Measurements from ENCODE around the gene ARL15.
"Not testable (repeated sequence)": the region's sequence is repeated elsewhere in the genome, so short reads cannot be mapped to it uniquely, and the experiment has no call there.

Gene ARL15

GRCh38 chr5:53996008-53996407 lies 314.4 kb downstream of the ARL15 start:
- no peak for DNase-seq

GRCh38 chr5:53994148-53994547 lies 316.2 kb downstream of the ARL15 start:
- no peak for DNase-seq

- no peak for DNase-seq
Observed at GRCh38 chr5:53991942-53992341, 318.4 kb downstream of the ARL15 start.

DNA sequence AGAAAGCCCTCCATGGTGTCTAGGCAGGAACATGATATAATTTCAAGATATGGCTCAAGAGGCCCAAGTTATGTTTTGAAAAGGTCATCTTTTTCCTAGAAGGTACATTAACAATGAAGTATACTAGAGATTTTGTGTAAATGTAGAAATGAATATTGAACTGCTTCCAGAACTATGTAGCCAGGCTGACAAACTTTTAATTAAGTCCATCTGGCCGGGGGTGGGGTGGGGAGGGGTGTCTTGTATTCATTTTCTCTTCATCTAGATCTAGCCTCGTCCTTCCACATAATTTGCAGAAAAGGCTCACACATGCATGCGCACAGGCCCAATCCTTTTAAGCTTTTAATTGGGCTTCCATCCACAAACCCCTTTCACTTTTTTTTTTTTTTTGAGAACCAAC lies 323.3 kb downstream of the ARL15 start:
- no peak for DNase-seq

DNA sequence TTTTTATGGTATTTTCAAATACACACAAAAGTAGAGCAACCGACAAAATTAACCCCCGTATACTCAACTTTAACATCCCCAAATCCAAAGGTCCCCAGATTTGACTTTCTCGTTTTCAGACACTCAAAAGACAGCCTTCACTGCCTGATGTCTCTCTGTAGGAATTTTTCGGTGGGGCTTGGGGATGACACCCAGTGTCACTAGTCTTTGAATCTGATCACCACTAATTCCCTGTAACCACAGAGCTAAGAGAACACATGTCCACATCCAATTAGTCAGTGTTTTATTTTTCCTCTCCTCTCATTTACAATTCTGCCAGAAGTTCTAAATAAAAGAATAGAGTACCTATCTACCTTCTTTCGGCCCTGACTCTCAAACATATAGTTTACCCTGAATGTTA lies 324.6 kb downstream of the ARL15 start:
- DNase-seq = no peak

DNA sequence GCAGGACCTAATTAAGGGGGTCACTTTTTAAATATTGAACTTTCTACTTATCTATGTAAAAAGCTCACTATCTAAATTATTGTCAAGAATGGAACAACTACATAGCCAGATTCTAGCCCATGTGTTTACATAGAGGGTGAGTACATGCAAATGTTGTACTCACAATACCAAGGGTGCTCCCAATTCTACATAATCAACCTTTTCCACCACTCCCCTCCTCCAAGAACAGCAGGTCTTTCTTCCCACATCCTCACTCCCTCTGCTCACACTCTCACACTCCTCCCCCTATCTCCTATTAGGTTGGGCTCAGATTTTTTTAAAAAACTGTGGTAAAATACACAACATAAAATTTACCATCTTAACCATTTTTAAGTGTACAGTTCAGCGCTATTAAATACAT lies 325.4 kb downstream of the ARL15 start:
- DNase-seq = no peak

DNA sequence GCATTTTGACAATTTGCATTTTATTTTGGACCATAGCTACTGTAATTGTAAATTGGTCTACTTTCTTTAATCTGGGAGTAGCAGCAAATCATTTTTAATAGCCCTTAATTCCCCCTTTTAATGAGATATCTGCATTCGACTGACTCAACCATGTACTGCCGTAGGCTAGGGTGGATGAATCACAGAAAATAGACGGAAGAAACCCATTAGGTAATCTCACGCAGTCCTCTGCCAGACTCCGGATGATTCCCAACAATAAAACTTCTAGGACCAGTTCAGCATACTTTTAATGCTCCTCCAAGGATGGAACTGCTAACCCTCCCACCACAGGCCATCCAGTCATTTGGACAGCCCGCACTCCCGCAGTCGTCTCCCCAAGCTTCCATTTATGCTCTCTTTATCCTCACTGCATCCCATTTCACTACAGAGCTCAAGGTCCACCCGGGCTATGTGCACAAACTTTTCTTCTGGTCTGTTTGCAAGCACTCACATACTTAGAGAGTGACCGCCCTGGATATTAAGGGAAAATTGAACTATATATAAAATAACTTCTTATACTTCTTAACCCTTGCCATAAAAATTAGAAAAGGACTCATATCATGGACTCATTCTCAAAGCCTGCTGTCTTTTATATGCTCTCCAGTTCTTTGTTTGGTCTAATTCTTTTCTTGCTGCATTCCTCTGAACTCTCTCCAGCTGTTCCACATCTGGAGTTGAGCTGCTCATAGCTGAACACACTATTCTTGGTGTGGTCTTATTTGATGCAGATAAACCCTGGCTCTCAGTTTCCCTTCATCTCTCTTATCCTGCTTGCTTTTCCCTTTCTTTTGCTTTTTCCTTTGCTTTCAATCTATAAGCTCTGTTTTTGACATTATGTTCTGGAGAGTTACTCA lies 326.6 kb downstream of the ARL15 start:
- no peak for DNase-seq

- DNase-seq = not testable (repeated sequence)
Observed at GRCh38 chr5:53982319-53982718, 328.1 kb downstream of the ARL15 start.

- DNase-seq = no peak
Observed at GRCh38 chr5:53980061-53980460, 330.3 kb downstream of the ARL15 start.

DNA sequence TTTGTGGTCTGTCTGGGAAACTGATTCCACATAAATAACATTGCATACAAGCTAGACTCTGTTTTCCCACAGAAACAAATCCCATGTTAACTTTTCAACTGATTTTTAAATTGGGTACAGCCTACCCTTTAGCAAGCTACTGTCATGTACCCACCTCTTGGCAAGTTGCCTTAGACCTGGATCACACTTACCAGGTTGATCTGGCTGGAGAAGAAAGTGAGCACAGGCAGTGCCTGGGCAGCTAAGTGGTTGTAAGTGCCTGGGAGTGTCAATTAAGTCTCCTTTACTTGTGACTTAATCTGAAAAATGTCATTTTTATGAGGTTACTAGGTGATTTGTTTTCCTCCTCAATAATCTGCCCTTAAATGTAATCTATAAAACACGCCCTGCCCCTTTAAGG lies 336.4 kb downstream of the ARL15 start:
- no peak for DNase-seq

DNA sequence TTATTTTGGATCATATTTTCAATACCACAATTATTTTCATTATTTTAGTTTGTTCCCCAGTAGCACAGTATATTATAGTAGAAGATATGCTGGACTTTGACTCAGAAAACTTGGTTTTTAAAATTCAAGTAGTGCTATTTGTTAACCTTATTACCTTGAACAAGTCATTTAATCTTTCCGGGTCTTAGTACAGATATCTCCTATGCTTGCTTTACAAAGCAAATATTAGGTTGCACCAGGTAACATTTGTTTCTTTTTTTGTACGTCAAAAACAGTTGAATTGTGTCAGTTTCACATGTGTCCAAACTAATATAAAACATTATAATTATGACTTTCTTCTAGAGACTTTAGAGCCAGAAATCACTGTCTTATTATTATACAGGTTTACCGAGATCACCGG lies 338.1 kb downstream of the ARL15 start:
- no peak for DNase-seq

DNA sequence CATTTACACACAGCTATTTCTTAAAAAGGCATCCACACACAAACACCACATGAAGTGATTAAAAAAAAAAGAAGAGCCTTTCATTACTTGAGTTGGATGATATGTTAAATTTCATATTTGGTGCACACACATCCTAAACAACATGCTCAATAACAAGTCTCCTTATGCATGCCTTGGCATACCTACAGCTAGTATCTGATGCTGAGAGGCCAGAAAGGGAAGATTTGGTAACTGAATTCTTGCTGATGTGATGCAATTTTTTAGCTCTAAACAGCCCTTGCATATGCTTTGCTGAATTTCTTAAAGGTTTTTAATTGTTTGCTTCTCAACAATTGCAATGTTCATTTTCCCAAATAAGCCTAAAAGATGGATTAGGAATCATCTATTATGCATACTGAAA lies 338.8 kb downstream of the ARL15 start:
- no peak for DNase-seq

- DNase-seq = no peak
Observed at GRCh38 chr5:53971131-53971530, 339.2 kb downstream of the ARL15 start.

DNA sequence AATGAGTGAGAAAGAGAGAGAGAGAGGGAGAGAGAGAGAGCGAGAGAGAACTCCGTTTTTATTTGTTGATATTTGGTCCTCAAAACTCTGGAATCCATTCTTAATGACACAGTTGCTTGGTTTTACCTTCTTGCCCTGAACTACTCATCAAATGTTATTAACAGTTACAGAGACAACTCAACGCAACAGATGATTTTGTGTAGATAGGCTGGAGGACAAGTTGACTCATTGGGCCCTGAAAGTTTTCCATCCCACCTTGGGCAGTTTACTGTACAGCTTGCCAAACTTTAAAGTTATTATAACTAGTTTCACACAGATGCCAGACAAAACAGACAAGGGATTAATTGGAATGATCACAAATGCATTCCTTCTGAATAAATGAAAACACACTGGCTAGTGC lies 339.9 kb downstream of the ARL15 start:
- no peak for DNase-seq

GRCh38 chr5:53969176-53969730 lies 341.1 kb downstream of the ARL15 start:
- DNase-seq = no peak

- DNase-seq = no peak
Observed at GRCh38 chr5:53965459-53965858, 344.9 kb downstream of the ARL15 start.

GRCh38 chr5:53963958-53964357 lies 346.4 kb downstream of the ARL15 start:
- DNase-seq = no peak

DNA sequence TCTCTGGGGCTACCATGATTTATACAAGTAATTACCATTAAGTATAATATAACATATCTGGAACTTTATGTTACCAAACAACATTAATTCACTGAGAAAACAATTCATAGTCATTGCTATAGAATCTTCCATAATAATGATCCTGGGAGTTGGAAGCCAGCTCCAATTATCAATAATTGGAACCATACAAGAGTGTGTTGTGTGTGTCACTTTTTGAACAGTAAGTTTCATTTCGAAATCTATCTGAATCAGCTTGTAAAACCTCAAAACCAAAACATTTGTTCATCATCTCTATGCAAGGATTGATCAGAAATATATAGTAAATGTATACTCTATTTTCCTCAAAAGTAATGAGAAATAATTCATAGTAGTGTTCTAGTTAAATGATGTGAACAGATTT lies 348.1 kb downstream of the ARL15 start:
- DNase-seq = no peak

GRCh38 chr5:53956632-53957031 lies 353.7 kb downstream of the ARL15 start:
- DNase-seq = no peak

DNA sequence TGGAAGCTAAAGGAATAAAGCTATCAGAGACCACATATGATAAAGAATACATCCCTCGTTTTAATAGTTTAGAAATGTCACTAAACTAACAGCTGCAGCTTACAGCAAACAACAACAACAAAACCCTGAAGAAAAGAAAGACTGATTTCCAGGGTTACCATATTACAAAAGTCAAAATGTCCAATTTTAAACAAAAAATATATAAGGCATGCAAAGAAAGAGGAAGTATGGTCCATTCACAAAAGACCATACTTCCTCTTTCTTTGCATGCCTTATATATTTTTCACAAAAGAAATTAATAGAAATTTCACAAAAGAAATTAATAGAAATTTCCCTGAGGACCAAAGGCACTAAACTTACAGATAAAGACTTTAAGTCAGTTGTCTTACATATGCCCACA lies 354.2 kb downstream of the ARL15 start:
- DNase-seq = no peak

- DNase-seq = no peak
Observed at GRCh38 chr5:53950621-53951020, 359.8 kb downstream of the ARL15 start.

GRCh38 chr5:53948598-53948997 lies 361.8 kb downstream of the ARL15 start:
- no peak for DNase-seq

- DNase-seq = no peak
Observed at GRCh38 chr5:53946405-53947100, 363.8 kb downstream of the ARL15 start.

All from hypothalamus (tissue), 51 donors.